GM10248 (cell line): ENCODE results near the gene CNTNAP2.

Source experiments
- CTCF ChIA-PET: fragments of 300-600 bp; sonication (Branson Sonifier 250); formaldehyde crosslinking; extraction: SDS; loops from one replicate; lab custom pipeline; 2021; ENCODE audit warnings: antibody characterized with exemption; lab: Yijun Ruan, JAX
- POLR2A ChIA-PET: fragments of 350-650 bp; sonication (Branson Sonifier 250); formaldehyde crosslinking; extraction: SDS; loops from one replicate; lab custom pipeline; 2020; ENCODE audit warnings: antibody characterized with exemption; lab: Yijun Ruan, JAX
- DNase-seq: peaks from one replicate; pipeline ENCODE4 v3.0.0; 2012; ENCODE audit errors: extremely low spot score
- CTCF ChIP-seq: IDR thresholded peaks from 2 replicates; pipeline ENCODE4 v1.5.1; 2012; ENCODE audit warnings: mild to moderate bottlenecking, low read depth; ENCODE audit errors: extremely low read depth, missing control alignments, control extremely low read depth

CNTNAP2 gene

DNA sequence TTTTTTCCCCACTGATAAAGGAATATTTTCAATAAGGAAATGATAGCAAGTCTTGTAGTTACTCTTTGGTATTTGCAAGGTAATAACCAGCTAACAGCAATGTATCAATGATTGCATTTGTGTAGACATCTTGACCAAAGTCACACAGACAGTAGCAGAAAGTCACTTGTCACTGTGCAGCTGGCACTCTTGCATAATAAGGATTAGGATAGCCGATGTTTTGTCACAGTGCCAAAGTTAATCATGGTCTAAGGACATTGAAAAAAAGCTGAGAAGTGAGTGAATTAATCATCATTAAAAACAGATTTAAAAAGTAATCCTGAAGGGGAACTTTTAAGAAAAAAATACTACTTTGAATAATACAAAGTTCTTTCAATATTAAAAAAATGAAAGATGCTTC lies 1639.7 kb downstream of the CNTNAP2 start:
- POLR2A ChIA-PET, result no interaction called here
- no peak for TF ChIP-seq CTCF
- DNase-seq, result no peak
- CTCF ChIA-PET, result no interaction called here

- no peak for TF ChIP-seq CTCF
- DNase-seq, result no peak
- CTCF ChIA-PET, result no interaction called here
- POLR2A ChIA-PET, result no interaction called here
These were observed 1642.8 kb downstream of the CNTNAP2 start for GRCh38 chr7:147759327-147759943.

GRCh38 chr7:147765301-147765700 lies 1648.7 kb downstream of the CNTNAP2 start:
- POLR2A ChIA-PET, result no interaction called here
- CTCF ChIA-PET, result no interaction called here
- DNase-seq, result no peak
- no peak for TF ChIP-seq CTCF

DNA sequence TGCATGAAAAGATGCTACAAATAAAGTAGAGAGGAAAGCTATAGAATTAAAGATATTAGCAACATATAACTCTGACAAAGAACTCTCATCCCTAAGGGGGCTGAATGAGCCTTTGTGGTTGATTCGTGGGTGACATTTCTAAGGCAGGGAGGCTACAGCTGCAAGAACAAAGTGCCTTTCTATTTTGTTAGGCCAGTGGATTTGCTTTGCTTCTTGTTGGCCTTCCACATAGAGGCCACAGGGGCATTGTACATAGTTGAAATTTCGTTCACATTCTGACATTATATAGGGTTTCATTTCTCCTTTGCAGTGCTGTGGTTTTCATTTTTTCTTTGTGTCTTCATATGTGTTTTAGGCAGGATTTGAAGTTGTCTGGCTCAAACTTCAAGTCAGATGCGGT lies 1654.7 kb downstream of the CNTNAP2 start:
- ChIA-PET POLR2A (no interaction called here), CTCF (no interaction called here)
- TF ChIP-seq CTCF, result no peak
- no peak for DNase-seq

GRCh38 chr7:147774461-147774860 lies 1657.9 kb downstream of the CNTNAP2 start:
- CTCF ChIA-PET, result no interaction called here
- POLR2A ChIA-PET, result no interaction called here
- no peak for TF ChIP-seq CTCF
- DNase-seq, result no peak

GRCh38 chr7:147775516-147776284 lies 1659.1 kb downstream of the CNTNAP2 start:
- ChIA-PET CTCF (no interaction called here), POLR2A (no interaction called here)
- no peak for TF ChIP-seq CTCF
- no peak for DNase-seq
